ENCODE results near the gene CASTOR1. TPM values are rescaled to one million over a fixed set of nuclear protein-coding genes. Genes with fewer than 3 reads are reported as not detected.

CASTOR1 gene
- total RNA-seq, 1 experiment from 2014 or later: 16.0 TPM

- TF ChIP-seq IRF2 (CRISPR knock-in tag; IDR thresholded peaks at IDR 0.05; ENCODE audit: borderline replicate concordance, low read depth): no peak
- no peak for TF ChIP-seq TEAD1 (CRISPR knock-in tag; IDR thresholded peaks at IDR 0.05)
- TF ChIP-seq JAZF1 (CRISPR knock-in tag; IDR thresholded peaks at IDR 0.05): no peak
- no peak for TF ChIP-seq ZNF263 (CRISPR knock-in tag; IDR thresholded peaks at IDR 0.05; ENCODE audit: low read depth)
- TF ChIP-seq NFYB (CRISPR knock-in tag; conservative IDR thresholded peaks at IDR 0.05; ENCODE audit: low read depth): no peak
- TF ChIP-seq FOXK1 (CRISPR knock-in tag; IDR thresholded peaks at IDR 0.05): no peak
Measured at GRCh38 chr22:30243661-30244060, 45.6 kb downstream of the CASTOR1 start (continued).

GRCh38 chr22:30241576-30242371 is 47.5 kb downstream of the CASTOR1 start:
- Mint-ChIP-seq H3K27ac (no peak overlapping the region; the same call in 1 of the 2 replicates), H3K27me3 (ENCODE audit: low read depth) (no peaks in the 10 kb centered on the region; the same call in 1 of the 2 replicates), H3K4me1 (peaks cover 40% of the 10 kb centered on the region), H3K36me3 (peaks cover 12% of the 10 kb centered on the region; the same call in 1 of the 2 replicates), H3K9me3 (no peaks in the 10 kb centered on the region), H3K4me3 (no peak overlapping the region)
- TF ChIP-seq JUN (CRISPR knock-in tag; IDR thresholded peaks at IDR 0.05): no peak
- no peak for TF ChIP-seq NR3C1 (CRISPR knock-in tag; conservative IDR thresholded peaks at IDR 0.05; ENCODE audit: low read depth)
- ATAC-seq (no peak), DNase-seq (ENCODE audit: low spot score) (no peak)
- POLR2A ChIA-PET: no interaction called here
- CTCF ChIA-PET: interaction anchor here (2.3 kb wide), 1 partner anchor 14 kb away, joined by 16 read pairs; no protein-coding TSS in a partner anchor

GRCh38 chr22:30240541-30241417 is 48.5 kb downstream of the CASTOR1 start:
- Mint-ChIP-seq H3K4me1 (peaks cover 47% of the 10 kb centered on the region), H3K9me3 (no peaks in the 10 kb centered on the region), H3K27ac (no peak overlapping the region), H3K36me3 (peaks cover 12% of the 10 kb centered on the region; the same call in 1 of the 2 replicates), H3K4me3 (no peak overlapping the region), H3K27me3 (ENCODE audit: low read depth) (no peaks in the 10 kb centered on the region; the same call in 1 of the 2 replicates)
- no peak for TF ChIP-seq ZNF317 (CRISPR knock-in tag; IDR thresholded peaks at IDR 0.05; ENCODE audit: borderline replicate concordance, low read depth)
- no peak for TF ChIP-seq AR (CRISPR knock-in tag; IDR thresholded peaks at IDR 0.05)
- CTCF ChIA-PET: interaction anchor here (2.3 kb wide), 1 partner anchor 15 kb away, joined by 16 read pairs; no protein-coding TSS in a partner anchor
- no peak for DNase-seq (ENCODE audit: low spot score)
- POLR2A ChIA-PET: no interaction called here
- no peak for ATAC-seq

- CTCF ChIA-PET: interaction anchor here (1.6 kb wide), 1 partner anchor 48 kb away, joined by 9 read pairs; no protein-coding TSS in a partner anchor
- Mint-ChIP-seq H3K36me3 (peaks cover 12% of the 10 kb centered on the region; the same call in 1 of the 2 replicates), H3K9me3 (no peaks in the 10 kb centered on the region), H3K4me1 (peaks cover 49% of the 10 kb centered on the region), H3K27me3 (ENCODE audit: low read depth) (no peaks in the 10 kb centered on the region; the same call in 1 of the 2 replicates), H3K27ac (no peak overlapping the region), H3K4me3 (no peak overlapping the region)
- POLR2A ChIA-PET: no interaction called here
- TF ChIP-seq RORB (CRISPR knock-in tag; IDR thresholded peaks at IDR 0.05) (no peak), TEAD1 (CRISPR knock-in tag; IDR thresholded peaks at IDR 0.05) (no peak)
- DNase-seq (ENCODE audit: low spot score) (no peak), ATAC-seq (no peak)
Measured at GRCh38 chr22:30239488-30240405, 49.6 kb downstream of the CASTOR1 start.
